Measurements from ENCODE around the gene ZBED3. TPM values are rescaled to one million over a fixed set of nuclear protein-coding genes. Genes with fewer than 3 reads are reported as not detected.
"Not testable (repeated sequence)": the region's sequence is repeated elsewhere in the genome, so short reads cannot be mapped to it uniquely, and the experiment has no call there.

The ZBED3 gene
- total and polyA plus RNA-seq, 3 experiments from 2014 or later, result 1.3 to 1.6 (median 1.5) TPM

DNA sequence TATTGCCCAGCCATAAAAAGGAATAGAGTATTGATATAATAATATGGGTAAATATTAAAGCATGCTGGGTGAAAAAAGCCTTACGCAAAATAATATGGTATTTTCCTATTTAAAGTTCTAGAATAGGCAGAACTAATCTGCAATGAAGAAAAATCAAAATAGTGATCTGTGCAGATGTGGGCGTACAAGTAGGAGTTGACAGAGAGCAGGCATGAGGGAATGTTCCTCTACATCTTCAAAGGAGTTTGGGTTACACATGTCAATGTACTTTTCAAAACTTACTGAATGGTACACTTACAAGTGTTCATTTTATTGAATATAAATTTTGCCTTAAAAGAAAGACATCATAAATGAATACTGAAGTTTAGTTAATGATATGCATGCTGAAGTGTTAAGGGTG, 33.0 kb upstream of the ZBED3 start:
- Histone ChIP-seq H3K27me3 (ENCODE audit: insufficient read depth, low read length, poor library complexity, severe bottlenecking) (no peaks in the 10 kb centered on the region), H3K4me3 (ENCODE audit: low read length) (no peak overlapping the region), H3K4me1 (ENCODE audit: insufficient read depth, low read length) (no peaks in the 10 kb centered on the region), H3K36me3 (ENCODE audit: insufficient read depth, low read length) (no peaks in the 10 kb centered on the region), H3K9me3 (ENCODE audit: low read length) (no peaks in the 10 kb centered on the region), H3K27ac (ENCODE audit: low read depth, low read length) (no peak overlapping the region)
- Mint-ChIP-seq H3K4me3 (no peak overlapping the region), H3K27me3 (peaks cover 9 to 16% of the 10 kb centered on the region in 2 donors), H3K27ac (no peak overlapping the region), H3K9me3 (no peaks in the 10 kb centered on the region), H3K36me3 (peaks cover 0 to 10% (median 2%) of the 10 kb centered on the region in 3 donors), H3K4me1 (no peaks in the 10 kb centered on the region)
- ChIA-PET CTCF (no interaction called here), POLR2A (no interaction called here)
- no peak for DNase-seq

DNA sequence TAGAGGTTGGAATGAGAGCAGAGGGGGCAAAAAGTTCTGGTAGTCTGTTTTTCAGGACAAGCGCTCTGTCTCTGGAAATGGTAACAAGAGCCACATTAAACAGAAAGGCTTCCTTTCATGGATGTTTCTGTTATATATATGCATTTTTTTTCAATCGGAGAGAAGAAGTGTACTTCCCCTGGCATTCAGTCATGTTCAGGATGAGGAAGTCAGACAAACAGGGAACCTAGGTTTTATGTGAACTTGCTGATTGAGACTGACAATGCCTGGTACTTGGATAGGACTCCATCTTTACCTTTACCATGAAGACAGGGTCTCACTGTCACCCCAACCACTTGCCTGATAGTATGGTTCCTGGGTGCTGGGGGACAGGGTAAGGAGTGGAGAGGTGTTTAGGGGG, 30.1 kb upstream of the ZBED3 start:
- ChIA-PET CTCF (no interaction called here), POLR2A (no interaction called here)
- Histone ChIP-seq H3K27ac (ENCODE audit: low read depth, low read length) (no peak overlapping the region), H3K36me3 (ENCODE audit: insufficient read depth, low read length) (no peaks in the 10 kb centered on the region), H3K4me3 (ENCODE audit: low read length) (no peak overlapping the region), H3K27me3 (ENCODE audit: insufficient read depth, low read length, poor library complexity, severe bottlenecking) (no peaks in the 10 kb centered on the region), H3K9me3 (ENCODE audit: low read length) (no peaks in the 10 kb centered on the region), H3K4me1 (ENCODE audit: insufficient read depth, low read length) (no peaks in the 10 kb centered on the region)
- H3K27me3 Mint-ChIP-seq, result peaks cover 12 to 30% of the 10 kb centered on the region in 2 donors
- H3K36me3 Mint-ChIP-seq, result peaks cover 0 to 17% (median 2%) of the 10 kb centered on the region in 3 donors
- no peak overlapping the region for H3K27ac Mint-ChIP-seq
- H3K4me1 Mint-ChIP-seq, result no peaks in the 10 kb centered on the region
- H3K9me3 Mint-ChIP-seq, result peaks cover 0 to 13% (median 7%) of the 10 kb centered on the region in 5 donors
- no peak for DNase-seq
- H3K4me3 Mint-ChIP-seq, result no peak overlapping the region

DNA sequence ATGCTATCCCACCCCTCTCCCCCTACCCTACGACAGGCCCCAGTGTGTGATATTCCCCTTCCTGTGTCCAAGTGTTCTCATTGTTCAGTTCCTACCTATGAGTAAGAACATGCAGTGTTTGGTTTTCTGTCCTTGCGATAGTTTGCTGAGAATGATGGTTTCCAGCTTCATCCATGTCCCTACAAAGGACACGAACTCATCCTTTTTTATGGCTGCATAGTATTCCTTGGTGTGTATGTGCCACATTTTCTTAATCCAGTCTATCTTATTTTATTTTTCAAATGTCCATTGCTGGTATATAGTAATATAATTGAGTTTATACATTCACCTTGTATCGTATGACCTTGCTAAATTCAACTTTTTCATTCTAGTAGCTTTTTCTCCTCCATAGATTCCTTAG, 19.9 kb upstream of the ZBED3 start:
- H3K36me3 Mint-ChIP-seq; H3K4me3 Mint-ChIP-seq; H3K4me3 ChIP-seq (ENCODE audit: low read length); DNase-seq; H3K9me3 ChIP-seq (ENCODE audit: low read length); H3K4me1 Mint-ChIP-seq; H3K27ac ChIP-seq (ENCODE audit: low read depth, low read length); H3K27ac Mint-ChIP-seq; POLR2A ChIA-PET; H3K4me1 ChIP-seq (ENCODE audit: insufficient read depth, low read length); CTCF ChIA-PET; H3K36me3 ChIP-seq (ENCODE audit: insufficient read depth, low read length); H3K9me3 Mint-ChIP-seq; H3K27me3 ChIP-seq (ENCODE audit: insufficient read depth, low read length, poor library complexity, severe bottlenecking): not testable (repeated sequence)
- H3K27me3 Mint-ChIP-seq, result peaks cover 0 to 20% of the 10 kb centered on the region in 2 donors

DNA sequence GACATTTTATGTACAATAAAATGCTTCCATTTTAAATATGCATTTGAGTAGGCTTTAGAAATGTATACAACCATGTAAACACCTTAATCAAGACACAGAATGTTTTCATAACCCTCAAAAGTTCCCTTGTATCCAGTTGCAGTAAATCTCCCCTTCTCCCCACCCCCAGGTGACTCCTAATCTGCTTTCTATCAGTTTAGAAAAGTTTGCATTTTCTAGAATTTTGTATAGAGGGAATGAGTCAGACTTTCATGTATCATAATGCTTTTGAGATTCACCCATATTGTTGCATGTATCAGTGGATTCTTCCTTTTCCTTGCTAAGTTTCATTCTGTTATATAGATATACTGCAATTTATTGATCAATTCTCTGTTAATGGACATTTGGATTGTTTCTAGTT, 17.7 kb upstream of the ZBED3 start:
- H3K27me3 ChIP-seq (ENCODE audit: insufficient read depth, low read length, poor library complexity, severe bottlenecking), result no peaks in the 10 kb centered on the region
- no peaks in the 10 kb centered on the region for H3K4me1 ChIP-seq (ENCODE audit: insufficient read depth, low read length)
- no peak for DNase-seq
- Mint-ChIP-seq H3K4me3 (no peak overlapping the region), H3K9me3 (peaks cover 0 to 5% (median 2%) of the 10 kb centered on the region in 5 donors), H3K4me1 (no peaks in the 10 kb centered on the region), H3K27me3 (peaks cover 2 to 8% of the 10 kb centered on the region in 2 donors), H3K36me3 (peaks cover 0 to 3% (median 2%) of the 10 kb centered on the region in 3 donors), H3K27ac (no peak overlapping the region)
- ChIA-PET CTCF (no interaction called here), POLR2A (no interaction called here)
- H3K27ac ChIP-seq (ENCODE audit: low read depth, low read length), result no peak overlapping the region
- no peaks in the 10 kb centered on the region for H3K9me3 ChIP-seq (ENCODE audit: low read length)
- no peak overlapping the region for H3K4me3 ChIP-seq (ENCODE audit: low read length)
- H3K36me3 ChIP-seq (ENCODE audit: insufficient read depth, low read length), result no peaks in the 10 kb centered on the region

DNA sequence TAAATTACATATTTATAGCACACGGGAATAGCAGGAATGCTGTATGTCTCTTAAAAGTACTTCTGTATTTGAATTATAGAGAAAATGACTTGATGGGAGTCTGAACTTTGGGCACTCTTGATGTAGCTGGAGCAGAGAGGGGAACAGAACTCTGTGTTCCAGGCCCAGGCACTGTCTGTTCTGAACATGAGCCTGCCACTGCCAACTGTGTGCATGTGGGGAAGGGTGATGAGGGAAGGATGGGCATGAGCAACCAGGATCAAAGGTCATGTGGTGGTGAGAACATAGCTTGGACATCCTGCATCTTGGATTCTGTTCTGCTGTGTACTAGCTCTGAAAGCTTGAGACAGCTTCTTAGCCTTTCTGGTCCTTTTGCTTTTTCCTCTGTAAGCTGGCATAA, 16.4 kb upstream of the ZBED3 start:
- no peak for DNase-seq
- Histone ChIP-seq H3K9me3 (ENCODE audit: low read length) (no peaks in the 10 kb centered on the region), H3K4me3 (ENCODE audit: low read length) (no peak overlapping the region), H3K27ac (ENCODE audit: low read depth, low read length) (no peak overlapping the region), H3K36me3 (ENCODE audit: insufficient read depth, low read length) (no peaks in the 10 kb centered on the region), H3K27me3 (ENCODE audit: insufficient read depth, low read length, poor library complexity, severe bottlenecking) (no peaks in the 10 kb centered on the region), H3K4me1 (ENCODE audit: insufficient read depth, low read length) (no peaks in the 10 kb centered on the region)
- CTCF ChIA-PET, result no interaction called here
- Mint-ChIP-seq H3K27ac (no peak overlapping the region), H3K36me3 (peaks cover 0 to 2% (median 0%) of the 10 kb centered on the region in 3 donors), H3K4me3 (no peak overlapping the region), H3K4me1 (no peaks in the 10 kb centered on the region), H3K27me3 (peaks cover 0 to 2% of the 10 kb centered on the region in 2 donors), H3K9me3 (peaks cover 0 to 5% (median 0%) of the 10 kb centered on the region in 5 donors)
- POLR2A ChIA-PET, result no interaction called here

DNA sequence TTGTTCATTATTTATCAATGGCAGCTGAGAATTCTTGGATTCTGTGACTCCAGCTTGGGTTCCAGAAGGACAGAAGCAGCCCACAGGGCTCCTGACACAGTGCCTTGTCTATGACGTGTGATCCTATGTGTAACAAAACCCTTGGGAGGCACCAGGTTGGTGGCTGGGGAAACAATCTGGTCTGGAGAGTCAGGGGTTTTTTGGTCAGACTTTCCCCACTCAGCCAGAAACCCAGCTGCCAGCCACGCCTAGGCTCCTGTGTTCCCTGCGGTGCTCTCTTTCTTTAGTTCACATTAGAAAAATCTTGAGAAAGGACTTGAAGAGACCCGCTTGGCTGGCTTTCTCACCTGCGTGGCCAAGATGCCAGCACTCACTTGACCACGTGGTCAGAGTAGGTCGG, 15.5 kb upstream of the ZBED3 start:
- H3K27ac ChIP-seq (ENCODE audit: low read depth, low read length), result no peak overlapping the region
- H3K27me3 ChIP-seq (ENCODE audit: insufficient read depth, low read length, poor library complexity, severe bottlenecking), result no peaks in the 10 kb centered on the region
- Mint-ChIP-seq H3K4me1 (no peaks in the 10 kb centered on the region), H3K27me3 (peaks cover 2 to 3% of the 10 kb centered on the region in 2 donors), H3K4me3 (no peak overlapping the region), H3K9me3 (peaks cover 0 to 5% (median 0%) of the 10 kb centered on the region in 5 donors), H3K36me3 (peaks cover 0 to 2% (median 0%) of the 10 kb centered on the region in 3 donors), H3K27ac (no peak overlapping the region)
- POLR2A ChIA-PET, result no interaction called here
- no peaks in the 10 kb centered on the region for H3K36me3 ChIP-seq (ENCODE audit: insufficient read depth, low read length)
- H3K4me3 ChIP-seq (ENCODE audit: low read length), result no peak overlapping the region
- CTCF ChIA-PET, result interaction anchor here (1.0 kb wide), 1 partner anchor 24 kb away, joined by 3 read pairs; no protein-coding TSS in a partner anchor
- H3K4me1 ChIP-seq (ENCODE audit: insufficient read depth, low read length), result no peaks in the 10 kb centered on the region
- no peaks in the 10 kb centered on the region for H3K9me3 ChIP-seq (ENCODE audit: low read length)
- DNase-seq, result no peak

DNA sequence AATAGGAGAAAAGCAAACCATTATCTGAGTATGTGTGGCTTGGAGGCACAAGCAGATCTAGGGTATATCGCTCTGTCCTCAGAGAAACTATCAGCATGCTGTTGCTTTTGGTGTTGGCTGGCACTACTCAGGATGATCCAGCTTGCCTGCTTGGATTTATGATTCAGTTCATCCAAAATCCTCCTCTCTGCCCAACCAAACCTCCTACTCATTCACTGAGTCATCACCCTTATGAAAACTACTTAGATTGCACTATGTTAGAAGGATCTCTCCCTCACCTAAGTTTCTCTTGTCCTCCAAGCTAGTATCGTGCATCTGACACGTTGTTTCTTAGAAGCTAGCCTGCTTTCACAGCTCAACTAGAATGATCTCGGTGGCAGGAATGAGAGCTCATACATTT, 14.2 kb upstream of the ZBED3 start:
- Histone ChIP-seq H3K36me3 (ENCODE audit: insufficient read depth, low read length) (no peaks in the 10 kb centered on the region), H3K4me3 (ENCODE audit: low read length) (no peak overlapping the region), H3K27me3 (ENCODE audit: insufficient read depth, low read length, poor library complexity, severe bottlenecking) (no peaks in the 10 kb centered on the region), H3K4me1 (ENCODE audit: insufficient read depth, low read length) (no peaks in the 10 kb centered on the region), H3K9me3 (ENCODE audit: low read length) (no peaks in the 10 kb centered on the region), H3K27ac (ENCODE audit: low read depth, low read length) (no peak overlapping the region)
- H3K9me3 Mint-ChIP-seq, result no peaks in the 10 kb centered on the region
- POLR2A ChIA-PET, result no interaction called here
- H3K27ac Mint-ChIP-seq, result no peak overlapping the region
- no peak overlapping the region for H3K4me3 Mint-ChIP-seq
- CTCF ChIA-PET, result no interaction called here
- no peaks in the 10 kb centered on the region for H3K4me1 Mint-ChIP-seq
- peaks cover 2 to 8% of the 10 kb centered on the region in 2 donors for H3K27me3 Mint-ChIP-seq
- H3K36me3 Mint-ChIP-seq, result no peaks in the 10 kb centered on the region
- no peak for DNase-seq

DNA sequence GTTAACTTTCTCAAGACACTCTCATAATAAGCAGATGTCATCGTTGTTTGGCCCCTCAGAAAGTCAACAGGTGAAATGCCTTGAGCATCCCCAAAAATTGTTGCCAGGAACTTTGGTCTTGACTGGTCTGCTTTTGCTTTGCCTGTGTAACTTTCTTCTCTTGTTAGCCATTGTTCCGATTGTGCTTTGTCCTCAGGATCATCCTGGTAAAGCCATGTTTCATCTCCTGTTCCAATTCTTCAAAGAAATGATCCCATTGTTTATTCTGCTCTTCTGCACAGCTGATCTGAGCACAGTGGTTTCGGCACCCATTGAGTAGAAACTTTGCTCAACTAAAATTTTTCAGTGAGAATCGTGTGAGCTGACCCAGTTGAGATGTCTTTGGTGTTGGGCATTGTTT, 8.1 kb upstream of the ZBED3 start:
- Mint-ChIP-seq H3K4me1 (no peaks in the 10 kb centered on the region), H3K27me3 (peaks cover 6 to 15% of the 10 kb centered on the region in 2 donors), H3K36me3 (no peaks in the 10 kb centered on the region), H3K9me3 (no peaks in the 10 kb centered on the region), H3K27ac (no peak overlapping the region), H3K4me3 (no peak overlapping the region)
- Histone ChIP-seq H3K9me3 (ENCODE audit: low read length) (no peaks in the 10 kb centered on the region), H3K27ac (ENCODE audit: low read depth, low read length) (no peak overlapping the region), H3K4me3 (ENCODE audit: low read length) (no peak overlapping the region), H3K27me3 (ENCODE audit: insufficient read depth, low read length, poor library complexity, severe bottlenecking) (no peaks in the 10 kb centered on the region), H3K4me1 (ENCODE audit: insufficient read depth, low read length) (no peaks in the 10 kb centered on the region), H3K36me3 (ENCODE audit: insufficient read depth, low read length) (no peaks in the 10 kb centered on the region)
- CTCF ChIA-PET, result no interaction called here
- no peak for DNase-seq
- POLR2A ChIA-PET, result no interaction called here

All from CD8-positive, alpha-beta memory T cell (primary cell).